ENCODE results near the gene DOCK2.

DOCK2 gene

GRCh38 chr5:169785771-169786618 is 148.9 kb downstream of the DOCK2 start:
- peaks cover 46% of the 10 kb centered on the region for H3K36me3 ChIP-seq
- no peak overlapping the region for H3K27ac ChIP-seq
- TF ChIP-seq CTCF (IDR thresholded peaks at IDR 0.05): no peak

GRCh38 chr5:169788168-169788567 is 151.1 kb downstream of the DOCK2 start:
- peak overlapping the region; percentile 15 for H3K27ac ChIP-seq

More at GRCh38 chr5:169785771-169786618, 148.9 kb downstream of the DOCK2 start:
- Histone ChIP-seq H3K4me1 (ENCODE audit: control insufficient read depth in 1 of 2, insufficient read depth in 1 of 2, low read depth in 1 of 2, low read length in 1 of 2) (no peaks in the 10 kb centered on the region), H3K27me3 (no peaks in the 10 kb centered on the region), H3K4me3 (ENCODE audit: low read depth in 1 of 2, low read length in 1 of 2) (no peak overlapping the region), H3K9me3 (no peaks in the 10 kb centered on the region)

GRCh38 chr5:169789417-169789940 is 152.4 kb downstream of the DOCK2 start:
- Histone ChIP-seq H3K27me3 (no peaks in the 10 kb centered on the region), H3K4me1 (ENCODE audit: control insufficient read depth in 1 of 2, insufficient read depth in 1 of 2, low read depth in 1 of 2, low read length in 1 of 2) (no peaks in the 10 kb centered on the region), H3K9me3 (no peaks in the 10 kb centered on the region), H3K4me3 (ENCODE audit: low read depth in 1 of 2, low read length in 1 of 2) (no peak overlapping the region), H3K27ac (no peak overlapping the region), H3K36me3 (peaks cover 51% of the 10 kb centered on the region)
- no peak for TF ChIP-seq CTCF (IDR thresholded peaks at IDR 0.05)

More at GRCh38 chr5:169788168-169788567, 151.1 kb downstream of the DOCK2 start:
- no peak for TF ChIP-seq CTCF (IDR thresholded peaks at IDR 0.05)
- no peaks in the 10 kb centered on the region for H3K27me3 ChIP-seq
- no peaks in the 10 kb centered on the region for H3K9me3 ChIP-seq
- peaks cover 45% of the 10 kb centered on the region for H3K36me3 ChIP-seq
- H3K4me1 ChIP-seq (ENCODE audit: control insufficient read depth in 1 of 2, insufficient read depth in 1 of 2, low read depth in 1 of 2, low read length in 1 of 2): no peaks in the 10 kb centered on the region
- no peak overlapping the region for H3K4me3 ChIP-seq (ENCODE audit: low read depth in 1 of 2, low read length in 1 of 2)

GRCh38 chr5:169791251-169791650 is 154.2 kb downstream of the DOCK2 start:
- TF ChIP-seq CTCF (IDR thresholded peaks at IDR 0.05): no peak
- H3K27ac ChIP-seq: no peak overlapping the region
- H3K9me3 ChIP-seq: no peaks in the 10 kb centered on the region
- no peak overlapping the region for H3K4me3 ChIP-seq (ENCODE audit: low read depth in 1 of 2, low read length in 1 of 2)
- H3K27me3 ChIP-seq: no peaks in the 10 kb centered on the region
- H3K36me3 ChIP-seq: peaks cover 60% of the 10 kb centered on the region
- H3K4me1 ChIP-seq (ENCODE audit: control insufficient read depth in 1 of 2, insufficient read depth in 1 of 2, low read depth in 1 of 2, low read length in 1 of 2): peaks cover 4 to 5% of the 10 kb centered on the region in 2 experiments

GRCh38 chr5:169795338-169795737 is 158.3 kb downstream of the DOCK2 start:
- no peaks in the 10 kb centered on the region for H3K9me3 ChIP-seq
- no peak for TF ChIP-seq CTCF (IDR thresholded peaks at IDR 0.05)
- H3K36me3 ChIP-seq: peaks cover 48% of the 10 kb centered on the region
- H3K4me1 ChIP-seq (ENCODE audit: control insufficient read depth in 1 of 2, insufficient read depth in 1 of 2, low read depth in 1 of 2, low read length in 1 of 2): peaks cover 37 to 44% of the 10 kb centered on the region in 2 experiments
- no peaks in the 10 kb centered on the region for H3K27me3 ChIP-seq
- no peak overlapping the region for H3K4me3 ChIP-seq (ENCODE audit: low read depth in 1 of 2, low read length in 1 of 2)
- no peak overlapping the region for H3K27ac ChIP-seq
